NCI-H82 (cell line): ENCODE data around the gene COL5A3.
"Not testable (repeated sequence)": the region's sequence is repeated elsewhere in the genome, so short reads cannot be mapped to it uniquely, and the experiment has no call there.

ENCODE experiments used
- DNase-seq: peaks from one replicate; lab custom pipeline; 2025; lab: John Stamatoyannopoulos, UW

The COL5A3 gene

GRCh38 chr19:9937001-9937411 lies 73.3 kb downstream of the COL5A3 start:
- no peak for DNase-seq

- DNase-seq = peak; percentile 47
Observed at GRCh38 chr19:9936326-9937000, 73.8 kb downstream of the COL5A3 start, which contains the start of gene OLFM2. TSS of gene OLFM2 (minus strand) at chr19:9936515. CDS start at chr19:9936366, 149 bp downstream.

DNA sequence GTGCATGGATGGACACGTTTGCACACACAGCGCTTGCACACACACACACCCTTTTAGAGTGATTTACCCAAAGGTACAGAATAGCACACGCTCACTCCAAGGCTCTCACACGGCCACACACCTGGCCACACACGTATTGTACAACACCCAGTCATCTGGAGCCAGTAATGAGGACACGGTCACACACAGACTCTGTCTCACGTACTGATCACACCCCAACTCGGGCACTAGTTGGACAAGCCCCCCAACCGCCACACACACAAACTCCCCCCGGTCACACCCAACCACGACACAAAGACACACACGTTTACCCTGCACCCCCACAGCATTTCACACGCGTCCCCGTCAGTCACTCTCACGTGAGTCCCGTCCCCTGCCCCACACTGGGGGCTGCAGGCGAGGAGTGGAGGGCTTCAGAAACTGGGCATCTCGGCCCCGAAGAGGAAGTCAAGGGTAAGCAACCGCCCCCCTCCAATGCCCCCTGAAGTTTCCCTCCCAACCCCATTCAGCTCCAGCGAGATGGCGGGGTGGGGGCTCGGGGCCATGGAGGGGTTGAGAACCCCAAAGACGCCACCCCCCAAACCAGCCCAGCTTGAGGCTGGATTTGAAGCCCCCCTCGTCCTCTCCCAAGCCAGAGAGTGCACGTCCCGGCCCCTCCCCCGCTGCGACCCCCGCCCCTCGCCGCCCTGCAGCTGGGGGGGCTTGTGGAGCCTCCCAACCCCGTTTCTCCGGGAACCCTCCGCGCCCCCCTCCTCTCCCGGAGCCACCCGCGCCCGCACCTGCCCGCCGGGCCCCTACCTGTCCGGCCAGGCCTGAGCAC lies 74.6 kb downstream of the COL5A3 start:
- DNase-seq = peak; percentile 11

- DNase-seq = peak; percentile 83
Observed at GRCh38 chr19:9934132-9934950, 76.0 kb downstream of the COL5A3 start.

DNA sequence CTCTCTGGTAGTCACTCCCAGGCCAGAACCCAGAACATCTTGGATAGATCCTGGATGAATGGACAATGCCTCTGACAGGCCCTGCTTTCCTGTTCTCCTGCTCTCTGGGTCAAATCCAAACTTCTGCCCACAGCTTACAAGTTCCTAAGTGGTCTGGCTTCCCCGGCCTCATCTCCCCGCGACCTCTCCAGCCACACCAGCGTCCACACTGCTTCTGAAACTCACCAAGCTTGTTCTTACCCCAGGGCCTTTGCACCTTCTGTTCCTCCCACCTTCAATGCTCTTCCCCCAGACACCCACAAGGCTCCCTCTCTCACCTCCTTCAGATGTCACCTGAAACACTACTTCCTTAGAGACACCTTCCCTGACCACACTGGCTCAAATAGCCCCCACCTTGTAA lies 77.5 kb downstream of the COL5A3 start:
- no peak for DNase-seq

GRCh38 chr19:9931629-9932028 lies 78.7 kb downstream of the COL5A3 start:
- DNase-seq = no peak

DNA sequence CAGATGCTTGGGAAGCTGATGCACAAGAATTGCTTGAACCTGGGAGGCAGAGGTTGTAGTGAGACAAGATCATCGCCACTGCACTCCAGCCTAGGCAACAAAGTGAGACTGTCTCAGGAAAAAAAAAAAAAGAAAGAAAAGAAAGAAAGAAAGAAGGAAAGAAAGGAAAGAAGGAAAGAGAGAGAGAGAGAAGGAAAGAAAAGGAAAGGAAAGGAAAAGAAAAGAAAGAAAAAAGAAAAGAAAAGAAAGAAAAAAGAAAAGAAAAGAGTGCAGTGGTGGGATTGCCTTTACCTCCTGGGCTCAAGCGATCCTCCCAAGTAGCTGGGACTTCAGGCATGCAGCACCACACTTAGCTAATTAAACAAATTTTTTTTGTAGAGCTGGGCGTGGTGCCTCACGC lies 86.9 kb downstream of the COL5A3 start:
- DNase-seq = no peak

GRCh38 chr19:9922782-9923379 lies 87.4 kb downstream of the COL5A3 start:
- not testable (repeated sequence) for DNase-seq

DNA sequence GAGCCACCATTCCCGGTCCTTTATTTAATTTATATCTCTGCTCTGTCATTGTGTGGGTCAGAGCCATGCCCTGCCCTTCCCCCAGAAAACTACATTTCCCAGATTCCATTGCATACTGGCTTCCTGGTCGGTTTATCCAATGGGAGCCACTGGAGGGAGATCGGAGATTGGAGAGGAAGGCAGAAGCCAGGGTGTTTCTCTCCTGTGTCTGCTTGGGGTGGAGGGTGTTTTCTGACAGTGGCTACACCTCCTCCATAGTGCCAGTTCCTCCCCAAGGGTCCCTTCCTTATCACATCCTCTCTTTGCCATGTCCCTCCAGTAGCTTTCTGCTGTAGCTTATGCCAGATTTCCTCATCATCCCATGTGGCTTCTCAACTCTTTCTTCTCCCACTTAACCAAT lies 93.0 kb downstream of the COL5A3 start:
- DNase-seq = peak; percentile 86

DNA sequence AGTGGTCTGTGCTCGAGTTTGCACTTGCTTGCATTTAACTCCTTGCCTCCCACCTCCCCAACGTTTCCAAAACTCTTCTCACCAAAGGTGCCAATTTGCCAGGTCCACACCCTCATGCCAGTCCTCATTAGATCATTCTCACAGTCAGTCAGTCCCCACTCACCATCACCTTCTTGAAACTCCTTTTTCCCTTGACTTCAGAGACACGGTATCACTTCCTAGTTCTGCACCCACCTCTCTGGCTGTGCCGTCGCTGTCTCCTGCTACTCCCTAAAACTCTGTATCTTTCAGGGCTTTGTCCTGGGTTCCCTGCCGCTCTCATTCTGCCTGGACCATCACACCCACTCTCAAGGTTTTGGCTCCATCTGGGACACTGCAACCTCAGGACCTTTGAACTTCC lies 93.6 kb downstream of the COL5A3 start:
- DNase-seq = no peak

GRCh38 chr19:9914315-9915207 lies 95.7 kb downstream of the COL5A3 start:
- peak; percentile 89 for DNase-seq

DNA sequence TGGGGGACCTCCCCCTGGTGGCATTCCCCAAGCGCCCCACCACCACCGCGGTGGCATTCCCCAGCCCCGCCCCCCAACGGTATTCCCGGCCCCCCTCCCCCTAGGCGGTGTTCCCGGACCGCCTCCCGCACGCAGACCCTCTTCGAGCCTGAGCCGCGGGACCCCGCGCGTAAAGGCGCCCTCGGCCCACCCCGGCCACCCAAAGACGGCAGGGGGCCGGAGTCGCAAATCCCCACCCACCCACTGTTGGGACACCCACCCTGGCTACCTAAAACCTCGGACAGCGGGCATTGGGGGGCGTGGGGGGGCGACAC lies 96.3 kb downstream of the COL5A3 start:
- peak; percentile 62 for DNase-seq

DNA sequence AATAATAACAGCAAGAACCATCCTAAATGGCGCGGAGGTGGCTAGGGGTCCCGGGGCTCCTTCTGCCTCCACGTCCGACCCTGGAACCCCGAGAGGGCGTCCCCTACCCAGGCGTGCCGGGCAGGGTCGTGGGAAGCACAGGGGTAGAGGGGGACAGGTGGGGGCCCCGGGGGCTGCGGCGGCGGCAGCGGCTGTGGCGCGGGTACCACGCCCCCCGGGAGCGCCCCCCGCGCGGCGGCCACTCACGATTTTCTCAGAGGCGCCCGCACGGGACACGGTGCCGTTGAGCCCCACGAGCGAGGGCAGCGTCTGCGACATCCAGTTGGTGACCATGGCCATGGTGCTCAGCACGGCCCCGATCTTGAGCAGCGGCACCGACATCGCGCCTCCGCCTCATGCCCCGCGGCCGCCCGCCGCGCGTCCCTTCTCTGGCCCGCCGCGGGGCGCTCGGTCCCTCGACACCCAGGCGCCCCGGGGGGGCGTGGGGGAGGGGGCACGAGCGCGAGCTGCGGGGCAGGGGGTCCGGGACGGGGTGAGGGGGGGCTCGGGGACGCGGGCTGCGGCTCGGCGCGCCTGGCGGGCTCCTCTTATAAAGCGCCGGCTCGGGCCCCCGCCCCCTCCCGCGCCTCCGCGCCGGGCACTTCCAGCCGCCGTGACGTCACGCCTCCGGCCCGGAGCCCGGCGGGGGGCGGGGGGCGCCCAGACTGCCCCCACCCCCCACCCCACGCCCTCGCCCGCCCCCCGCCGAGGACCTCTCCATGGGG lies 96.9 kb downstream of the COL5A3 start:
- peak; percentile 62 for DNase-seq

DNA sequence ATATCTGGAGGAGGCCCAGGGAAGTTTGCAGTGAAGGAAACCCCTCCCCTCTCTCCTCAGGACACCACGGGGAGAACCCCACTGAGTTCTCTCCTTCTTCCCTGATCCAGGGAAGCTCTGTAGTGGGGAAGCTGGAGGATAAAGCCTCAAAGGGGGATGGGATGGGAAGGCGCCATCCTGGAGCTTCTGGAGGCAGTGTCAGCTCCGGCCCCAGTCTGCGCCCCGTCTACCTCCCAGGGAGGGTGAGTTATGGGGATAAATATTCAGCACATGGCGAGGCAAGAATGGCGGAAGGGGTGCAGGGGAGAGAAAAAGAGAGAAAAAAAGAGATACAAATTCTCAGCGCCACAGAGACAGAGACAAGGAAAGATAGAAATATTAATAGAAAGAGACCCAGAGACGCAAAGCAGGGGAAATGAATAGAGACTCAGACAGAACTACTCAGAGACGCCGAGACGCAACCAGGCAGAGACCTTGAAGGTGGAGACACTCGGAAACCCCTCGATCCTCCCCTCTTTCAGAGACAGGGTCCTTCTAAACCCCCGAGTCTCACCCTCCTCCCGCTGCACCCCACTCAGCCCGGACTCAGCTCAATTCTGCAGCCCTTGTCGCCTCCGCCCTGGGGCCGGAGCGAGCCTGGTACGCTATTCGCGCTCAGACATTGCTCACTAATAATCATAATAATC lies 97.6 kb downstream of the COL5A3 start:
- DNase-seq = no peak

GRCh38 chr19:9911524-9912185 lies 98.6 kb downstream of the COL5A3 start:
- no peak for DNase-seq

GRCh38 chr19:9910625-9911024 lies 99.7 kb downstream of the COL5A3 start:
- no peak for DNase-seq
